OCI-LY1 (cell line): ENCODE results near the gene PPP1R15B.

Source experiments
- CTCF ChIP-seq: fragments of 200-600 bp; sonication (generic), shearing (Covaris generic); IDR thresholded peaks from 2 replicates; pipeline ENCODE4 v1.5.1; 2017; ENCODE audit warnings: mild to moderate bottlenecking, antibody characterized with exemption, low read length, moderate library complexity, mixed read lengths
- EZH2 ChIP-seq: fragments of 200-600 bp; sonication (generic), shearing (Covaris generic); IDR thresholded peaks from 2 replicates; pipeline ENCODE4 v1.8.0; 2017; ENCODE audit warnings: borderline replicate concordance, mixed run types, mild to moderate bottlenecking, antibody characterized with exemption, low read length, moderate library complexity, mixed read lengths

- TF ChIP-seq CTCF: no peak
- TF ChIP-seq EZH2: no peak
These were observed 55.7 kb downstream of the PPP1R15B start for GRCh38 chr1:204355913-204356312.
